Measurements from ENCODE around the gene MESD.
"Not testable (repeated sequence)": the region's sequence is repeated elsewhere in the genome, so short reads cannot be mapped to it uniquely, and the experiment has no call there.

Gene MESD

GRCh38 chr15:80988148-80988796, 1.3 kb downstream of the MESD start:
- DNase-seq, result no peak

GRCh38 chr15:80986487-80986886, 3.1 kb downstream of the MESD start:
- no peak for DNase-seq

GRCh38 chr15:80985981-80986380, 3.6 kb downstream of the MESD start:
- DNase-seq, result no peak

GRCh38 chr15:80984856-80985255, 4.8 kb downstream of the MESD start:
- DNase-seq, result no peak

GRCh38 chr15:80982839-80983238, 6.8 kb downstream of the MESD start:
- no peak for DNase-seq

- DNase-seq, result no peak
Observed at GRCh38 chr15:80982205-80982604, 7.4 kb downstream of the MESD start.

- DNase-seq, result no peak
Observed at GRCh38 chr15:80979538-80980200, 9.9 kb downstream of the MESD start.

GRCh38 chr15:80978685-80979329, 10.8 kb downstream of the MESD start:
- no peak for DNase-seq

- DNase-seq, result peak; percentile 27
Observed at GRCh38 chr15:80977627-80978036, 12.0 kb downstream of the MESD start.

GRCh38 chr15:80976851-80977250, 12.8 kb downstream of the MESD start:
- no peak for DNase-seq

GRCh38 chr15:80974914-80975313, 14.7 kb downstream of the MESD start:
- DNase-seq, result no peak

GRCh38 chr15:80972276-80972675, 17.3 kb downstream of the MESD start:
- DNase-seq, result no peak

- no peak for DNase-seq
Observed at GRCh38 chr15:80971143-80971542, 18.5 kb downstream of the MESD start.

- no peak for DNase-seq
Observed at GRCh38 chr15:80970658-80971057, 19.0 kb downstream of the MESD start.

- peak; percentile 71 for DNase-seq
Observed at GRCh38 chr15:80970018-80970657, 19.5 kb downstream of the MESD start.

- no peak for DNase-seq
Observed at GRCh38 chr15:80969316-80969715, 20.3 kb downstream of the MESD start.

- no peak for DNase-seq
Observed at GRCh38 chr15:80967991-80968510, 21.6 kb downstream of the MESD start.

GRCh38 chr15:80967451-80967850, 22.2 kb downstream of the MESD start:
- DNase-seq, result no peak

GRCh38 chr15:80966431-80967197, 23.0 kb downstream of the MESD start:
- DNase-seq, result no peak

- not testable (repeated sequence) for DNase-seq
Observed at GRCh38 chr15:80965454-80965853, 24.2 kb downstream of the MESD start.

GRCh38 chr15:80958818-80959495, 30.7 kb downstream of the MESD start:
- DNase-seq, result no peak

- DNase-seq, result no peak
Observed at GRCh38 chr15:80957976-80958375, 31.6 kb downstream of the MESD start.
